HK-2 (cell line): Measurements from ENCODE around the gene DESI2.

Experiments
- DNase-seq: peaks from one replicate; pipeline ENCODE4 v3.0.0-alpha.2; 2018; ENCODE audit not compliant: unreplicated experiment

The DESI2 gene

GRCh38 chr1:244652623-244653438, at the start of gene DESI2:
Gene DESI2 (plus strand): TSS chr1:244653126. CDS start chr1:244653314, 188 bp downstream.
- peak; percentile 100 for DNase-seq

- DNase-seq = no peak
Measured at GRCh38 chr1:244603498-244603897, 49.4 kb upstream of the DESI2 start.

GRCh38 chr1:244605835-244606370, 47.0 kb upstream of the DESI2 start:
- no peak for DNase-seq

GRCh38 chr1:244614113-244614836, 38.7 kb upstream of the DESI2 start:
- no peak for DNase-seq

GRCh38 chr1:244614879-244615278, 38.0 kb upstream of the DESI2 start:
- no peak for DNase-seq

- DNase-seq = no peak
Measured at GRCh38 chr1:244615301-244615700, 37.6 kb upstream of the DESI2 start.

- no peak for DNase-seq
Measured at GRCh38 chr1:244626709-244627108, 26.2 kb upstream of the DESI2 start.

- no peak for DNase-seq
Measured at GRCh38 chr1:244628789-244629188, 24.1 kb upstream of the DESI2 start.

- no peak for DNase-seq
Measured at GRCh38 chr1:244633140-244633539, 19.8 kb upstream of the DESI2 start.

GRCh38 chr1:244634546-244634945, 18.4 kb upstream of the DESI2 start:
- no peak for DNase-seq

GRCh38 chr1:244636488-244637259, 16.3 kb upstream of the DESI2 start:
- DNase-seq = no peak

- no peak for DNase-seq
Measured at GRCh38 chr1:244639561-244639960, 13.4 kb upstream of the DESI2 start.

GRCh38 chr1:244640917-244641316, 12.0 kb upstream of the DESI2 start:
- DNase-seq = no peak

GRCh38 chr1:244642526-244642925, 10.4 kb upstream of the DESI2 start:
- DNase-seq = no peak

- DNase-seq = no peak
Measured at GRCh38 chr1:244642988-244643387, 9.9 kb upstream of the DESI2 start.

- DNase-seq = no peak
Measured at GRCh38 chr1:244645414-244645813, 7.5 kb upstream of the DESI2 start.

- DNase-seq = no peak
Measured at GRCh38 chr1:244645890-244646289, 7.0 kb upstream of the DESI2 start.

GRCh38 chr1:244647819-244648218, 5.1 kb upstream of the DESI2 start:
- DNase-seq = no peak

- DNase-seq = no peak
Measured at GRCh38 chr1:244651956-244652622, 837 bp upstream of the DESI2 start.

- peak; percentile 36 for DNase-seq
Measured at GRCh38 chr1:244653439-244654107, 647 bp downstream of the DESI2 start.
